Endothelial cell (in vitro differentiated cells): ENCODE measurements around the gene TBC1D5. TPM values are rescaled to one million over a fixed set of nuclear protein-coding genes. Genes with fewer than 3 reads are reported as not detected.

ENCODE experiments used
- DNase-seq: peaks from one replicate; pipeline ENCODE4 v3.0.0; 2021; ENCODE audit warnings: low spot score
- H3K27ac Mint-ChIP-seq: one replicate; pipeline ENCODE4 v1.8.0; 2021; ENCODE audit warnings: mixed read lengths, inconsistent platforms; ENCODE audit not compliant: unreplicated experiment
- H3K27me3 Mint-ChIP-seq: one replicate; pipeline ENCODE4 v1.8.0; 2021; ENCODE audit warnings: mild to moderate bottlenecking, moderate library complexity, mixed read lengths, inconsistent platforms; ENCODE audit not compliant: unreplicated experiment
- H3K36me3 Mint-ChIP-seq: one replicate; pipeline ENCODE4 v1.8.0; 2021; ENCODE audit warnings: mild to moderate bottlenecking, low read depth, mixed read lengths, inconsistent platforms; ENCODE audit not compliant: unreplicated experiment
- H3K4me1 Mint-ChIP-seq: one replicate; pipeline ENCODE4 v1.8.0; 2021; ENCODE audit warnings: mild to moderate bottlenecking, mixed read lengths, inconsistent platforms; ENCODE audit not compliant: unreplicated experiment
- H3K4me3 Mint-ChIP-seq: one replicate; pipeline ENCODE4 v1.8.0; 2021; ENCODE audit warnings: mild to moderate bottlenecking, mixed read lengths, inconsistent platforms; ENCODE audit not compliant: unreplicated experiment
- H3K9me3 Mint-ChIP-seq: one replicate; pipeline ENCODE4 v1.8.0; 2021; ENCODE audit warnings: mixed read lengths, inconsistent platforms; ENCODE audit not compliant: unreplicated experiment
- CTCF ChIP-seq: fragments of 200-600 bp; sonication (generic); IDR thresholded peaks from one replicate; pipeline ENCODE4 v1.5.0; 2021; ENCODE audit warnings: antibody characterized with exemption; ENCODE audit not compliant: unreplicated experiment
- total RNA-seq: library from RNA; stranded (reverse); fragmentation: NEBNext Ultra II Directional; extraction: Animal tissue kit (Norgen Biotek cat#: 25700); gene quantifications from one replicate; pipeline ENCODE4 v1.2.1, GENCODE V29; 2021; ENCODE audit not compliant: unreplicated experiment

Gene TBC1D5
- total RNA-seq, 1 donor from 2014 or later: 48.2 TPM

DNA sequence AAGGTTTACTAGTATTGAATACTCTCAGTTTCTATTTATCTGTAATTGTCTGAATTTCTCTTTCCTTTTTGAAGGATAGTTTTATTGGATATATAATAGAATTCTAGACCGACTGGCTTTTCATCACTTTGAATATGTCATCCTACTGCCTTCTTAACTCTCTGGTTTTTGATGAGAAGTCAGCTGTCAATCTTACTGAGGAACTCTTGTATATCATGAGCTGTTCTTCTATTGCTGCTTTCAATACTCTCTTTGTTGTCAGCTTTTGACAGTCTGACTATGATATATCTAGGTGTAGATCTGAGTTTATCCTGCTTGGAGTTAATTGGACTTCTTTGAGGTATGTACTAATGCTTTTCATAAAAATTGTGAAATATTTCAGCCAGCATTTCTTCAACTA lies 523.8 kb downstream of the TBC1D5 start:
- Mint-ChIP-seq H3K27ac (no peak overlapping the region), H3K27me3 (no peaks in the 10 kb centered on the region), H3K9me3 (no peaks in the 10 kb centered on the region), H3K36me3 (no peaks in the 10 kb centered on the region), H3K4me1 (peaks cover 2% of the 10 kb centered on the region), H3K4me3 (no peak overlapping the region)
- TF ChIP-seq CTCF: no peak
- DNase-seq: no peak

DNA sequence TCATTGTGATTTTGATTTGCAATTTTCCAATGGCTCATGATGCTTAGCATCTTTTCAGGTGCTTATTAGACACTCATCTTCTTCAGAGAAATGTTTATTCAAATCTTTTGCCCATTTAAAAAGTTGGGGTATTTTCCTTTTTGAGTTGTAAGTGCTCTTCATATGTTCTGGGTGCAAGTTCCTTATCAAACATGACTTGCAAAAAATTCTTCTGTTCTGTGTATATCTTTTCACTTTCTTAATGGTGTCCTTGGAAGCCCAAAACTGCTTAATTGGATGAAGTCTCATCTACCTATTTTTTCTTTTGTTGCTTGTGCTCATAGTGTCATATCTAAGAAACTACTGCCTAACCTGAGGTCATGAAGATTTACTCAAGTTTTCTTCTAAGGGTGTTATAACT lies 524.8 kb downstream of the TBC1D5 start:
- Mint-ChIP-seq H3K4me1 (peaks cover 2% of the 10 kb centered on the region), H3K36me3 (no peaks in the 10 kb centered on the region), H3K9me3 (no peaks in the 10 kb centered on the region), H3K4me3 (no peak overlapping the region), H3K27me3 (no peaks in the 10 kb centered on the region), H3K27ac (no peak overlapping the region)
- DNase-seq: no peak
- TF ChIP-seq CTCF: no peak

- Mint-ChIP-seq H3K4me1 (no peaks in the 10 kb centered on the region), H3K27me3 (no peaks in the 10 kb centered on the region), H3K9me3 (no peaks in the 10 kb centered on the region), H3K27ac (no peak overlapping the region), H3K4me3 (no peak overlapping the region), H3K36me3 (no peaks in the 10 kb centered on the region)
- no peak for TF ChIP-seq CTCF
- no peak for DNase-seq
Measured at GRCh38 chr3:17213102-17213501, 529.3 kb downstream of the TBC1D5 start.

DNA sequence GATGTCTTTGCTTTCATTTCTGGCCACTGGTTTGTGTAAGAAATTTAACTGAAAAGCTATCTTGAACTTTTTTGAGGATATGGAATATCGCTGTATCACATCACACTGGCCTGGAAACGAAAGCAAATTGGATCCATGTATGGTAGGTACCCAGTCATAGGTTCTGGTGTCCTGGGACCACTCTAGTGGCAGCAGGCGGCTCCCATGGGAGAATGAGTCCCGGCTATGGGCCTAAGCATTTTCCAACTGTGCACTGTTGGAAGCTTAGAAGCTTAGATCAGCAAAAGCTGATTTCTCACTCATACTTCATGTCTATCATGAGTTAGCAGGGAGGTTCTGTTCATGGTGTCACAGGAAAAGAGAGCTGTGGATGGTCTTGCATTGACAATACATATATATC lies 534.5 kb downstream of the TBC1D5 start:
- H3K4me1 Mint-ChIP-seq: peaks cover 3% of the 10 kb centered on the region
- no peaks in the 10 kb centered on the region for H3K9me3 Mint-ChIP-seq
- H3K27me3 Mint-ChIP-seq: no peaks in the 10 kb centered on the region
- no peak for TF ChIP-seq CTCF
- peaks cover 8% of the 10 kb centered on the region for H3K36me3 Mint-ChIP-seq
- no peak for DNase-seq
- no peak overlapping the region for H3K27ac Mint-ChIP-seq
- H3K4me3 Mint-ChIP-seq: no peak overlapping the region

DNA sequence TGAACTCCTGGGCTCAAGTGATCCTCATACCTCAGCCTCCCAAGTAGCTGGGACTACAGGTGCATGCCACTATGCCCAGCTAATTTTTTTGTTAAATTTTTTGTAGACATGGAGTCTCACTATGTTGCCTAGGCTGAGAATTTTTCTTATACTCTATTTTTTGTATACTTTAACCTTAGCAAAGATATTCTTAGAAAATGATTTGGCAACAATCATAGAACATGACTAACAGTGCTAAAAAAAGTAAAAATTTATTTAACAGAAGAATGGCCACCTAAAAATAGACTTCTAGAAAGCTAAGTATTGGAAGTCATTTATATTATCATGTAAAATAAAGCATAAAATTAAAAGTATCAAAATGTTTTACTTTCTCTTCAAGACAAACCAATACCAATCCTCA lies 535.4 kb downstream of the TBC1D5 start:
- Mint-ChIP-seq H3K4me3 (no peak overlapping the region), H3K4me1 (peaks cover 3% of the 10 kb centered on the region), H3K27me3 (no peaks in the 10 kb centered on the region), H3K9me3 (peaks cover 3% of the 10 kb centered on the region), H3K36me3 (peaks cover 15% of the 10 kb centered on the region), H3K27ac (no peak overlapping the region)
- no peak for TF ChIP-seq CTCF
- DNase-seq: no peak
